ENCODE results near the gene ENG. TPM values are rescaled to one million over a fixed set of nuclear protein-coding genes. Genes with fewer than 3 reads are reported as not detected.
"Not testable (repeated sequence)": the region's sequence is repeated elsewhere in the genome, so short reads cannot be mapped to it uniquely, and the experiment has no call there.

The ENG gene
- total RNA-seq, 1 donor from 2014 or later = 130 TPM

DNA sequence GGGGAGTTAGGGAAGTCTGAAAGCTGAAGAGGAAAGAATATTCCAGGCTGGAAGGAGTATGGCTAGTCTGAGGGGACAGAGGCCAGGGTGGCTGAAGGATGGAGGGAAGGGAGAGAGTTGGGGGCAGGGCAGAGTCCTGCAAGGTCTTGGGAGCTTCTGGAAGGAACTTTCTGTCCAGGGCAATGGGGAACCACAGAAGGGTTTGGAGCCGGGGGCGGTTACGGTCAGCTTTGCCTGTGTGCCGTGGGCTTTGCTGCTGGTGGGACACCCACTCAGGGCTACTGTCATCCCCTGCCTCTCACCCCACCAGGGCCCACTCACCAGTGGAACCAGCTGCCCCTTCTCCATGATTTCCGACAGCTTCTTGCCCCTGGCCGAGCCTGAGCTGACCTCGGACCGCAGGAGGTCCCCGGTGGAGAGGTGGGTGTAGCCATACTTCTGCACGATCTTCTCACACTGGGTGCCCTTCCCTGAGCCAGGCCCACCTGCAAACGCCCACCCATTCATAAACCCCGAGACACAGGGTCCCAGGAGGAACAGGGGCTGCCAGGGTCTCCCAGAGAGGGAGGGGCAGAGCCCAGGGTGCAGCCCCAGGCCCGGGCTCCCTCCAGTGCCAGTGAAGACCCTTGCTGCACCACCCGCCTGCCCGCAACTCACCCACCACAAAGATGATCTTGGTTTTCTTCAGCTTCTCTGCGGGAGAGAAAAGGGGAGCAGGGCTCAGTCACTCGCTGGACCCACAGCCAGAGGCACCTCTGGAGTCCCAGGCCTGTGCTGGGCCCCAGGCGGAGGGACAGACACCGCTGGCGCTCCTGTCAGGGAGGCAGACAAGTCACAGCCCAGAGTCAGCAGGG, 18.1 kb upstream of the ENG start:
- Histone ChIP-seq H3K4me3 (no peak overlapping the region), H3K36me3 (peaks cover 0 to 21% of the 10 kb centered on the region in 2 donors), H3K27ac (peak overlapping the region; percentile 89), H3K27me3 (no peaks in the 10 kb centered on the region), H3K9me3 (no peaks in the 10 kb centered on the region), H3K4me1 (peaks cover 50% of the 10 kb centered on the region)
- DNase-seq (ENCODE audit: extremely low spot score in 2 of 2) = no peak
- no peak for TF ChIP-seq POLR2A (IDR thresholded peaks at IDR 0.05)
- no peak for TF ChIP-seq POLR2AphosphoS5 (IDR thresholded peaks at IDR 0.05; ENCODE audit: insufficient read depth in 1 of 2, low read depth in 1 of 2)
- TF ChIP-seq, protein P1, sequence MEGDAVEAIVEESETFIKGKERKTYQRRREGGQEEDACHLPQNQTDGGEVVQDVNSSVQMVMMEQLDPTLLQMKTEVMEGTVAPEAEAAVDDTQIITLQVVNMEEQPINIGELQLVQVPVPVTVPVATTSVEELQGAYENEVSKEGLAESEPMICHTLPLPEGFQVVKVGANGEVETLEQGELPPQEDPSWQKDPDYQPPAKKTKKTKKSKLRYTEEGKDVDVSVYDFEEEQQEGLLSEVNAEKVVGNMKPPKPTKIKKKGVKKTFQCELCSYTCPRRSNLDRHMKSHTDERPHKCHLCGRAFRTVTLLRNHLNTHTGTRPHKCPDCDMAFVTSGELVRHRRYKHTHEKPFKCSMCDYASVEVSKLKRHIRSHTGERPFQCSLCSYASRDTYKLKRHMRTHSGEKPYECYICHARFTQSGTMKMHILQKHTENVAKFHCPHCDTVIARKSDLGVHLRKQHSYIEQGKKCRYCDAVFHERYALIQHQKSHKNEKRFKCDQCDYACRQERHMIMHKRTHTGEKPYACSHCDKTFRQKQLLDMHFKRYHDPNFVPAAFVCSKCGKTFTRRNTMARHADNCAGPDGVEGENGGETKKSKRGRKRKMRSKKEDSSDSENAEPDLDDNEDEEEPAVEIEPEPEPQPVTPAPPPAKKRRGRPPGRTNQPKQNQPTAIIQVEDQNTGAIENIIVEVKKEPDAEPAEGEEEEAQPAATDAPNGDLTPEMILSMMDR (IDR thresholded peaks at IDR 0.05) = no peak
- intact Hi-C loops (cut with DNase I) = loop anchor here (5.0 kb wide), 1 partner anchor 135 kb away; the partner anchor contains the start of gene TOR2A

DNA sequence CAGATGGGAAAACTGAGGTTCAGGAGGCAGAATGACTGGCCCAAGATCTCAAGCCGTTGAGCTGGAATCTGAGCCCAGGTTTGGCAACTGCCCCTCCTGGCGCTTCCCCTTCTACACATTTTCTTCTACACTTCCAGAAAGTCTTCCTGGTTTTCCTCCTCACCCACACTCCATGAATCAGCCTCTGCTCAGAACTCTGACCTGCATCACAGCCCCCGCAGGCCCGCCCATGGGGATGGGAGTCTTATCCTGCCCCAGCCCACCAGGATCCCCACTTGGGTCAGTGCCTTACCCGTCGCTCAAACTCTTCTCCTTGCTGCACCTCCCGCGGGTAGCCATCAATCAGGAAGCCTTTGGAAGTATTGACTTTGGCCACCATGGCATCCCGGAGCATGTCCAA, 17.1 kb upstream of the ENG start:
- no peaks in the 10 kb centered on the region for H3K27me3 ChIP-seq
- intact Hi-C loops (cut with DNase I) = loop anchor here (5.0 kb wide), 1 partner anchor 134 kb away; the partner anchor contains the start of gene TOR2A
- H3K36me3 ChIP-seq = peaks cover 0 to 23% of the 10 kb centered on the region in 2 donors
- DNase-seq (ENCODE audit: extremely low spot score in 2 of 2) = no peak
- H3K4me3 ChIP-seq = no peak overlapping the region
- no peak for TF ChIP-seq POLR2A (IDR thresholded peaks at IDR 0.05)
- no peak for TF ChIP-seq POLR2AphosphoS5 (IDR thresholded peaks at IDR 0.05; ENCODE audit: insufficient read depth in 1 of 2, low read depth in 1 of 2)
- TF ChIP-seq, protein P1 (IDR thresholded peaks at IDR 0.05) = no peak
- H3K9me3 ChIP-seq = no peaks in the 10 kb centered on the region
- H3K4me1 ChIP-seq = peaks cover 41% of the 10 kb centered on the region
- no peak overlapping the region for H3K27ac ChIP-seq

DNA sequence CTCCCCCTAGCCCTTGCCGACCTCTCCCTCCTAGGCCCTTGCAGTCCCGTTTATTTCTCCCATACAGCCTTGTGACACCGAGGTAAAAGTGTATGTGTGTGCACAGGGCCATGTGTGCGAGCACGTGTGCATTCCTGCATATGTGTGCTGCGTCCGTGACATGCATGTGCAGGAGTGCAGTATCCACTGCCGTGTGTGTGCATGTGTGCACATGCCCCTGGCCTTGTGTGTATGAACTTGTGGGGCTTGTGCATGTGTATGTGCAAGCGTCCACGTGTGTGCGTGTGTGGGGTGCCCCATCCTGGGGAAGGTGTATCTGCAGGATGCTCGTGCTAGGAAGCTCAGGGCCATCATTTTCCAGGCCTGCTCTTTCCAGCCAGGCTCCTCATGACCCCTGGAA, 16.4 kb upstream of the ENG start:
- no peak for DNase-seq (ENCODE audit: extremely low spot score in 2 of 2)
- intact Hi-C loops (cut with DNase I) = loop anchor here (5.0 kb wide), 1 partner anchor 134 kb away; the partner anchor contains the start of gene TOR2A

DNA sequence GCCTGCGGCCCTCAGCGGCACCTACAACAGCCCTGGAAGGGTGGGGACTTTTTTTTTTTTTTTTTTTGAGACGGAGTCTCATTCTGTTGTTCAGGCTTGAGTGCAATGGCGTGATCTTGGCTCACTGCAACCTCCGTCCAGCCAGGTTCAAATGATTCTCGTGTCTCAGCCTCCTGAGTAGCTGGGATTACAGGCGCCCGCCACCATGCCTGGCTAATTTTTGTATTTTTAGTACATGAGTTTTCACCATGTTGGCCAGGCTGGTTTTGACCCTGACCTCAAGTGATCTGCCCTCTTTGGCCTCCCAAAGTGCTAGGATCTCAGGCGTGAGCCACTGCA, 15.7 kb upstream of the ENG start:
- intact Hi-C loops (cut with DNase I) = loop anchor here (5.0 kb wide), 1 partner anchor 133 kb away; the partner anchor contains the start of gene TOR2A
- H3K36me3 ChIP-seq = peaks cover 0 to 23% of the 10 kb centered on the region in 2 donors

More for the DNA sequence above, 16.4 kb upstream of the ENG start:
- TF ChIP-seq, protein P1 (IDR thresholded peaks at IDR 0.05) = no peak
- TF ChIP-seq POLR2A (IDR thresholded peaks at IDR 0.05) (no peak), POLR2AphosphoS5 (IDR thresholded peaks at IDR 0.05; ENCODE audit: insufficient read depth in 1 of 2, low read depth in 1 of 2) (no peak)
- Histone ChIP-seq H3K27me3 (no peaks in the 10 kb centered on the region), H3K9me3 (no peaks in the 10 kb centered on the region), H3K27ac (no peak overlapping the region), H3K36me3 (peaks cover 0 to 23% of the 10 kb centered on the region in 2 donors), H3K4me1 (peaks cover 34% of the 10 kb centered on the region), H3K4me3 (no peak overlapping the region)

DNA sequence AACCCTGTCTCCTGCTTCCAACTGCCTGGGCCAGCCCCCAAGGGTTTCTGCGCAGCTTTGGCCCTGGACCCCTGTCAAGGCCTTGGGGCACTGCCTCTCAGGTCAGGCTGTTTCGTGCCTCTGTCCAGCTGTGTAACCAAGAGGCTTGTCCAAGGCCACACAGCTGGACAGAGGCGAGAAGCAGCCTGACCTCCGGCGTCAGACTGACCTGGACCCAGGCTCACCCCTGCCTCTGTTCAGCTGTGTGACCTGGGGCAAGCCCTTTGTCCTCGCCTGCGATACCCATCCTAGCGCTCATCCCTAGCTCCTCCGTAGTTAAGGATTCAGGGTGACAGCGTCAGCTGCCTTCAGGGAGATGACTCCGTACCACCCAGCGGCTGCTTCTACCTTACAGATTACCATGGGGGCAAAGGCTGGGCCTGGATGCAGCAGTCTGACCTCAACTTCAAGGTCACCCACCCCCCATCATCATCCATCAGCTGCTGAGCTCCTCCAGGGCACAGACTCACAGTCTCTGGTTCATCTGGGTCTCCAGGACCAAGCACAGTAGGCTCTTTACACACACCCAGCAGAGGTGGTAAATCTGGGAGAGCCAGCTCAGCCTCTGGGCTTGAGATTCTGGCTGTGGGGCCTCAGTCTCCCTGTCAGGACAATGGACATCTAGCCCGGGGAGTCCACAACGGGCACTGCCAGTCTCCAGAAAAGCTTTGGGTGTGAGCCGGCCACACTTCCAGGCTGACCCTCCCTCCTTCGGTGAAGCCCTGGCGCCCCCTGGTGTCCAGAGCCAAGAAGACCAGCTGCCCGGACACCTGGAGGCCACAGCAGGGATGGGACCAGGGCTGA, 15.1 kb upstream of the ENG start:
- intact Hi-C loops (cut with DNase I) = loop anchor here (5.0 kb wide), 2 partner anchors 82 to 132 kb away; partner anchors contain the start of genes CDK9 and TOR2A
- TF ChIP-seq POLR2A (IDR thresholded peaks at IDR 0.05) = peak in 1 of 2 donors; percentile 2
- TF ChIP-seq POLR2AphosphoS5 (IDR thresholded peaks at IDR 0.05; ENCODE audit: insufficient read depth in 1 of 2, low read depth in 1 of 2) = peak in 1 of 2 donors; percentile 62
- TF ChIP-seq, protein P1 (IDR thresholded peaks at IDR 0.05) = peak; percentile 73 to 96 (median 89)
- peaks cover 0 to 23% of the 10 kb centered on the region in 2 donors for H3K36me3 ChIP-seq
- peak overlapping the region; percentile 53 for H3K27ac ChIP-seq
- DNase-seq (ENCODE audit: extremely low spot score in 2 of 2) = no peak
- no peak overlapping the region for H3K4me3 ChIP-seq
- no peaks in the 10 kb centered on the region for H3K9me3 ChIP-seq
- H3K4me1 ChIP-seq = peaks cover 21% of the 10 kb centered on the region
- H3K27me3 ChIP-seq = no peaks in the 10 kb centered on the region

More for the DNA sequence above, 15.7 kb upstream of the ENG start:
- Histone ChIP-seq H3K27ac (peak overlapping the region; percentile 53), H3K4me1 (peaks cover 27% of the 10 kb centered on the region)
- not testable (repeated sequence) for H3K9me3 ChIP-seq; H3K4me3 ChIP-seq; DNase-seq (ENCODE audit: extremely low spot score in 2 of 2); H3K27me3 ChIP-seq
